ENCODE results near the gene EVI5L.

Gene EVI5L

GRCh38 chr19:7894612-7895309 lies 64.7 kb downstream of the EVI5L start:
- no peak for DNase-seq (ENCODE audit: low read depth in 3 of 3)

- DNase-seq (ENCODE audit: low read depth in 3 of 3), result no peak
These were observed 65.5 kb downstream of the EVI5L start for GRCh38 chr19:7895565-7895964.

- no peak for DNase-seq (ENCODE audit: low read depth in 3 of 3)
These were observed 67.3 kb downstream of the EVI5L start for GRCh38 chr19:7897292-7897691.

- DNase-seq (ENCODE audit: low read depth in 3 of 3), result no peak
These were observed 68.9 kb downstream of the EVI5L start for GRCh38 chr19:7898967-7899366.

- no peak for DNase-seq (ENCODE audit: low read depth in 3 of 3)
These were observed 69.8 kb downstream of the EVI5L start for GRCh38 chr19:7899751-7900378.

GRCh38 chr19:7900401-7900870 lies 70.4 kb downstream of the EVI5L start:
- DNase-seq (ENCODE audit: low read depth in 3 of 3), result no peak

GRCh38 chr19:7900931-7901330 lies 70.9 kb downstream of the EVI5L start:
- DNase-seq (ENCODE audit: low read depth in 3 of 3), result no peak

- no peak for DNase-seq (ENCODE audit: low read depth in 3 of 3)
These were observed 71.3 kb downstream of the EVI5L start for GRCh38 chr19:7901337-7901736.

GRCh38 chr19:7902796-7903243 lies 72.8 kb downstream of the EVI5L start:
- DNase-seq (ENCODE audit: low read depth in 3 of 3), result no peak

GRCh38 chr19:7903244-7904073 lies 73.4 kb downstream of the EVI5L start, which contains the start of gene MAP2K7:
TSS of gene MAP2K7 (plus strand) at chr19:7903877. CDS start at chr19:7903945, 68 bp downstream.
- peak; percentile 100 for DNase-seq (ENCODE audit: low read depth in 3 of 3)

GRCh38 chr19:7904074-7905020 lies 74.3 kb downstream of the EVI5L start:
- peak in 1 of 3 experiments; percentile 43 for DNase-seq (ENCODE audit: low read depth in 3 of 3)

GRCh38 chr19:7905268-7905667 lies 75.2 kb downstream of the EVI5L start:
- no peak for DNase-seq (ENCODE audit: low read depth in 3 of 3)

- DNase-seq (ENCODE audit: low read depth in 3 of 3), result no peak
These were observed 75.8 kb downstream of the EVI5L start for GRCh38 chr19:7905859-7906258.

GRCh38 chr19:7907122-7907521 lies 77.1 kb downstream of the EVI5L start:
- DNase-seq (ENCODE audit: low read depth in 3 of 3), result no peak

- DNase-seq (ENCODE audit: low read depth in 3 of 3), result no peak
These were observed 77.5 kb downstream of the EVI5L start for GRCh38 chr19:7907544-7907943.

GRCh38 chr19:7908078-7908699 lies 78.2 kb downstream of the EVI5L start:
- no peak for DNase-seq (ENCODE audit: low read depth in 3 of 3)

GRCh38 chr19:7908742-7909461 lies 78.9 kb downstream of the EVI5L start:
- no peak for DNase-seq (ENCODE audit: low read depth in 3 of 3)

- no peak for DNase-seq (ENCODE audit: low read depth in 3 of 3)
These were observed 79.6 kb downstream of the EVI5L start for GRCh38 chr19:7909471-7910067.

- DNase-seq (ENCODE audit: low read depth in 3 of 3), result no peak
These were observed 80.5 kb downstream of the EVI5L start for GRCh38 chr19:7910321-7911161.
